B cell (primary cell): Measurements from ENCODE around the gene PRSS3. TPM values are rescaled to one million over a fixed set of nuclear protein-coding genes. Genes with fewer than 3 reads are reported as not detected.

Experiments used
- ATAC-seq: fragments of 200-7000 bp; cut with Tn5 transposase; one replicate; pipeline ENCODE4 v1.10.0; 2021; ENCODE audit warnings: low read depth, mild to moderate bottlenecking, moderate number of reproducible peaks, moderate library complexity
- CTCF ChIA-PET: fragments of 350-600 bp; sonication (Branson Sonifier 250); formaldehyde crosslinking; loops from one replicate; lab custom pipeline; 2021; ENCODE audit warnings: antibody characterized with exemption, inconsistent platforms; lab: Charles Lee
- POLR2A ChIA-PET: fragments of 350-600 bp; sonication (Branson Sonifier 250); formaldehyde crosslinking; loops from one replicate; lab custom pipeline; 2021; ENCODE audit warnings: antibody characterized with exemption; lab: Charles Lee
- DNase-seq: peaks from one replicate; pipeline ENCODE4 v3.0.0; 2013
- H2AFZ ChIP-seq: 2 replicates; pipeline ENCODE4 v1.6.1; 2012; ENCODE audit warnings: mild to moderate bottlenecking, low read depth, low read length; ENCODE audit not compliant: insufficient read depth, poor library complexity, severe bottlenecking
- H3K27ac ChIP-seq, 2 donors: 1 replicate in 1 of 2; 2 replicates in 1 of 2; pipeline ENCODE4 v1.5.1; 2012 to 2013; ENCODE audit warnings: low read length in 2 of 2, mild to moderate bottlenecking in 2 of 2, moderate library complexity in 1 of 2
- H3K27me3 ChIP-seq, 4 experiments: fragments of 200-600 bp in 1 of 4; sonication (generic) in 1 of 4; replicated peaks in 1 of 4; 1 replicate in 2 of 4; 2 replicates in 2 of 4; pipeline versions ENCODE4 v1.6.1 to v1.7.0; 2013 to 2016; ENCODE audit warnings: low read length in 3 of 4, mild to moderate bottlenecking in 2 of 4, mixed read lengths in 1 of 4, moderate library complexity in 1 of 4; ENCODE audit not compliant: insufficient read depth in 4 of 4, control insufficient read depth in 3 of 4; ENCODE audit errors: control extremely low read depth in 1 of 4
- H3K36me3 ChIP-seq, 2 experiments: replicated peaks in 1 of 2; 1 replicate in 1 of 2; 2 replicates in 1 of 2; pipeline versions ENCODE4 v1.6.1 to v1.7.1; 2013; ENCODE audit warnings: low read length in 1 of 2; ENCODE audit not compliant: insufficient read depth in 2 of 2, control insufficient read depth in 1 of 2; ENCODE audit errors: control extremely low read depth in 1 of 2, extremely low read depth in 1 of 2
- H3K4me1 ChIP-seq, 2 donors: fragments of 200-600 bp in 1 of 2; sonication (generic) in 1 of 2; 1 replicate in 1 of 2; 2 replicates in 1 of 2; pipeline versions ENCODE4 v1.5.1 to v1.6.1; 2013 to 2017; ENCODE audit warnings: low read length in 2 of 2; ENCODE audit not compliant: control insufficient read depth in 2 of 2, insufficient read depth in 2 of 2
- H3K4me2 ChIP-seq: replicated peaks from 2 replicates; pipeline ENCODE3; 2012; ENCODE audit warnings: mild to moderate bottlenecking, low read depth, low read length; ENCODE audit not compliant: poor library complexity, severe bottlenecking
- H3K4me3 ChIP-seq, 5 experiments: fragments of 200-600 bp in 1 of 5; sonication (generic) in 1 of 5; 1 replicate in 3 of 5; 2 replicates in 2 of 5; pipeline versions ENCODE4 v1.5.1 to v1.7.0; 2011 to 2016; ENCODE audit warnings: low read length in 4 of 5, mild to moderate bottlenecking in 4 of 5, low read depth in 2 of 5, control low read depth in 1 of 5, moderate library complexity in 1 of 5; ENCODE audit not compliant: insufficient read depth in 1 of 5; ENCODE audit errors: control extremely low read depth in 1 of 5, extremely low read depth in 1 of 5
- H3K79me2 ChIP-seq: fragments of 200-600 bp; sonication (generic); one replicate; pipeline ENCODE4 v1.6.0; 2016; ENCODE audit warnings: low read length; ENCODE audit not compliant: control insufficient read depth, insufficient read depth
- H3K9ac ChIP-seq: fragments of 200-600 bp; sonication (generic); 2 replicates; pipeline ENCODE4 v1.6.1; 2017; ENCODE audit warnings: mild to moderate bottlenecking, low read length, moderate library complexity
- H3K9me3 ChIP-seq, 3 donors: one replicate each; pipeline versions ENCODE4 v1.6.1 to v1.7.1; 2013; ENCODE audit warnings: low read length in 2 of 3; ENCODE audit not compliant: control insufficient read depth in 2 of 3, insufficient read depth in 1 of 3; ENCODE audit errors: control extremely low read depth in 1 of 3
- H4K20me1 ChIP-seq: 2 replicates; pipeline ENCODE4 v1.6.0; 2012; ENCODE audit warnings: mild to moderate bottlenecking, low read length; ENCODE audit not compliant: insufficient read depth, control insufficient read depth, poor library complexity, severe bottlenecking
- H3K27ac Mint-ChIP-seq: one replicate; pipeline ENCODE4 v1.8.0; 2021; ENCODE audit warnings: mixed read lengths
- H3K27me3 Mint-ChIP-seq: one replicate; pipeline ENCODE4 v1.8.0; 2021; ENCODE audit warnings: mixed read lengths
- H3K4me1 Mint-ChIP-seq: one replicate; pipeline ENCODE4 v1.8.0; 2021; ENCODE audit warnings: mixed read lengths
- H3K4me3 Mint-ChIP-seq: one replicate; pipeline ENCODE4 v1.8.0; 2021; ENCODE audit warnings: mixed read lengths
- H3K9me3 Mint-ChIP-seq: one replicate; pipeline ENCODE4 v1.8.0; 2022; ENCODE audit warnings: mixed read lengths; ENCODE audit not compliant: insufficient read depth
- CTCF ChIP-seq: fragments of 200-600 bp; IDR thresholded peaks from one replicate; pipeline ENCODE4 v1.8.0; 2022; ENCODE audit warnings: antibody characterized with exemption, mild to moderate bottlenecking
- EZH2 ChIP-seq: IDR thresholded peaks from 2 replicates; pipeline ENCODE4 v1.6.1; 2012; ENCODE audit warnings: borderline replicate concordance, low read depth, mild to moderate bottlenecking, moderate library complexity, low read length; ENCODE audit not compliant: insufficient read depth, poor library complexity, severe bottlenecking
- WGBS: methylation state at CpG from one replicate; pipeline ENCODE4 v1.1.5; 2013; ENCODE audit warnings: missing lambda C conversion rate; ENCODE audit not compliant: insufficient coverage; 5-methylcytosine and 5-hydroxymethylcytosine counted together
- intact Hi-C: fragments of 100-400 bp; cut with micrococcal nuclease; formaldehyde crosslinking; loops from one replicate; pipeline ENCODE4 v1.10.0; 2022
- polyA plus RNA-seq: library from polyadenylated mRNA; depleted of rRNA; stranded (reverse); fragments of >200 nt; gene quantifications from 2 replicates; pipeline ENCODE4 v1.2.3, GENCODE V29; 2012
- total RNA-seq, 2 donors: library from RNA; stranded (reverse); fragments of 120-200 nt in 1 of 2; gene quantifications; 1 replicate in 1 of 2; 2 replicates in 1 of 2; pipeline versions ENCODE4 v1.2.3 to v1.2.4, GENCODE V29; 2013 to 2022

The PRSS3 gene
- total and polyA plus RNA-seq, 2 donors (not counting 1 experiment from before 2014, with no cell fraction given), result not detected

- Mint-ChIP-seq H3K27me3 (no peaks in the 10 kb centered on the region), H3K4me1 (peaks cover 61% of the 10 kb centered on the region), H3K4me3 (peak overlapping the region; percentile 98), H3K27ac (peak overlapping the region; percentile 100), H3K9me3 (no peaks in the 10 kb centered on the region)
- DNase-seq (peak; percentile 74), ATAC-seq (peak; percentile 6)
- under 1% methylated on average over 60 of the region's 81 CpGs for WGBS
- Histone ChIP-seq H3K4me2 (peak overlapping the region; percentile 100), H3K79me2 (peaks cover 45% of the 10 kb centered on the region), H3K9me3 (peaks cover 0 to 3% (median 0%) of the 10 kb centered on the region in 3 donors), H3K27ac (peak overlapping the region; percentile 89 to 99), H4K20me1 (peaks cover 14% of the 10 kb centered on the region), H3K36me3 (no peaks in the 10 kb centered on the region), H3K27me3 (no peaks in the 10 kb centered on the region), H3K9ac (peak overlapping the region; percentile 96), H2AFZ (peak overlapping the region; percentile 89), H3K4me3 (peak overlapping the region; percentile 68 to 85 (median 78)), H3K4me1 (peaks cover 49 to 52% of the 10 kb centered on the region in 2 donors)
- intact Hi-C loops, result loop anchor here (2.0 to 10.0 kb wide), 10 partner anchors 105 to 1915 kb away; partner anchors contain the start of genes CREB3, DCAF12, DNAI1 and DNAJA1
- POLR2A ChIA-PET, result interaction anchor here (0.6 to 0.7 kb wide), 2 partner anchors 11 to 344 kb away, joined by 6 to 8 read pairs; no protein-coding TSS in a partner anchor
- CTCF ChIA-PET, result interaction anchor here (0.9 to 1.0 kb wide), 2 partner anchors 19 to 27 kb away, joined by 3 to 6 read pairs; no protein-coding TSS in a partner anchor
- no peak for TF ChIP-seq CTCF
- TF ChIP-seq EZH2, result no peak
Observed at GRCh38 chr9:33817327-33818166, 22.2 kb downstream of the PRSS3 start.
